K562 (cell line): Measurements from ENCODE around the gene TTL.

Experiments used
- HDGF ChIP-seq: fragments of 450-650 bp; IDR thresholded peaks from 2 replicates; pipeline ENCODE4 v1.6.1; 2016
- IRF9 ChIP-seq: fragments of 450-650 bp; IDR thresholded peaks from 2 replicates; pipeline ENCODE4 v1.6.1; 2016; ENCODE audit warnings: missing biosample characterization, missing genetic modification characterization
- PTTG1 ChIP-seq: fragments of 450-650 bp; IDR thresholded peaks from 2 replicates; pipeline ENCODE4 v1.6.1; 2016; ENCODE audit warnings: low read depth, mild to moderate bottlenecking, missing genetic modification characterization, missing compliant biosample characterization
- TF ChIP-seq, protein P1 (sequence below), 2 experiments: IDR thresholded peaks; 2 replicates each; pipeline ENCODE4 v1.6.1; 2011; ENCODE audit warnings: borderline replicate concordance in 1 of 2, control low read depth in 1 of 2, low read depth in 1 of 2, low read length in 1 of 2, mild to moderate bottlenecking in 1 of 2, mixed read lengths in 1 of 2, moderate library complexity in 1 of 2; ENCODE audit not compliant: insufficient read depth in 1 of 2, insufficient read length in 1 of 2, poor library complexity in 1 of 2, severe bottlenecking in 1 of 2; ENCODE audit errors: extremely low read depth in 1 of 2
- TF ChIP-seq, protein P2 (sequence below), 3 experiments: IDR thresholded peaks in 2 of 3; conservative IDR thresholded peaks in 1 of 3; 2 replicates each; pipeline ENCODE4 v1.5.1; 2011 to 2012; ENCODE audit warnings: low read length in 3 of 3, mild to moderate bottlenecking in 3 of 3, control low read depth in 2 of 3, improper control_type of control experiment in 1 of 3, inconsistent platforms in 1 of 3, low read depth in 1 of 3, mixed read lengths in 1 of 3, moderate library complexity in 1 of 3; ENCODE audit not compliant: insufficient read depth in 2 of 3

- TF ChIP-seq, protein P1, sequence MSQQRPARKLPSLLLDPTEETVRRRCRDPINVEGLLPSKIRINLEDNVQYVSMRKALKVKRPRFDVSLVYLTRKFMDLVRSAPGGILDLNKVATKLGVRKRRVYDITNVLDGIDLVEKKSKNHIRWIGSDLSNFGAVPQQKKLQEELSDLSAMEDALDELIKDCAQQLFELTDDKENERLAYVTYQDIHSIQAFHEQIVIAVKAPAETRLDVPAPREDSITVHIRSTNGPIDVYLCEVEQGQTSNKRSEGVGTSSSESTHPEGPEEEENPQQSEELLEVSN (IDR thresholded peaks at IDR 0.05; ENCODE audit: borderline replicate concordance in 1 of 2, extremely low read depth in 1 of 2, insufficient read depth in 1 of 2, insufficient read length in 1 of 2, low read depth in 1 of 2, low read length in 1 of 2, poor library complexity in 1 of 2, severe bottlenecking in 1 of 2), result no peak
- TF ChIP-seq IRF9 (tag), result no peak
- TF ChIP-seq HDGF, result no peak
- TF ChIP-seq, protein P2, sequence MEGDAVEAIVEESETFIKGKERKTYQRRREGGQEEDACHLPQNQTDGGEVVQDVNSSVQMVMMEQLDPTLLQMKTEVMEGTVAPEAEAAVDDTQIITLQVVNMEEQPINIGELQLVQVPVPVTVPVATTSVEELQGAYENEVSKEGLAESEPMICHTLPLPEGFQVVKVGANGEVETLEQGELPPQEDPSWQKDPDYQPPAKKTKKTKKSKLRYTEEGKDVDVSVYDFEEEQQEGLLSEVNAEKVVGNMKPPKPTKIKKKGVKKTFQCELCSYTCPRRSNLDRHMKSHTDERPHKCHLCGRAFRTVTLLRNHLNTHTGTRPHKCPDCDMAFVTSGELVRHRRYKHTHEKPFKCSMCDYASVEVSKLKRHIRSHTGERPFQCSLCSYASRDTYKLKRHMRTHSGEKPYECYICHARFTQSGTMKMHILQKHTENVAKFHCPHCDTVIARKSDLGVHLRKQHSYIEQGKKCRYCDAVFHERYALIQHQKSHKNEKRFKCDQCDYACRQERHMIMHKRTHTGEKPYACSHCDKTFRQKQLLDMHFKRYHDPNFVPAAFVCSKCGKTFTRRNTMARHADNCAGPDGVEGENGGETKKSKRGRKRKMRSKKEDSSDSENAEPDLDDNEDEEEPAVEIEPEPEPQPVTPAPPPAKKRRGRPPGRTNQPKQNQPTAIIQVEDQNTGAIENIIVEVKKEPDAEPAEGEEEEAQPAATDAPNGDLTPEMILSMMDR (IDR thresholded peaks at IDR 0.05 in 2 of 3, conservative IDR thresholded peaks at IDR 0.05 in 1 of 3; ENCODE audit: insufficient read depth in 2 of 3, low read depth in 1 of 3, low read length in 3 of 3), result no peak
- no peak for TF ChIP-seq PTTG1 (tag)
Observed at GRCh38 chr2:112449854-112450253, 32.1 kb upstream of the TTL start.
